HG03159 (cell line): ENCODE results near the gene ZRANB1.

Experiments used
- ATAC-seq: cut with Tn5 transposase; IDR thresholded peaks from one replicate; pipeline ENCODE4 v1.9.1; 2021; ENCODE audit warnings: mild to moderate bottlenecking, moderate library complexity; ENCODE audit not compliant: unreplicated experiment

The ZRANB1 gene

GRCh38 chr10:124918906-124919305 is 23.0 kb upstream of the ZRANB1 start:
- no peak for ATAC-seq

GRCh38 chr10:124921261-124921660 is 20.7 kb upstream of the ZRANB1 start:
- no peak for ATAC-seq

- ATAC-seq: no peak
Measured at GRCh38 chr10:124923684-124924083, 18.2 kb upstream of the ZRANB1 start.

- ATAC-seq: no peak
Measured at GRCh38 chr10:124926548-124926947, 15.4 kb upstream of the ZRANB1 start.

- ATAC-seq: no peak
Measured at GRCh38 chr10:124928087-124928486, 13.8 kb upstream of the ZRANB1 start.

- no peak for ATAC-seq
Measured at GRCh38 chr10:124928545-124928944, 13.4 kb upstream of the ZRANB1 start.

GRCh38 chr10:124935946-124936345 is 6.0 kb upstream of the ZRANB1 start:
- ATAC-seq: no peak

GRCh38 chr10:124936813-124937212 is 5.1 kb upstream of the ZRANB1 start:
- no peak for ATAC-seq

- ATAC-seq: no peak
Measured at GRCh38 chr10:124939290-124939689, 2.6 kb upstream of the ZRANB1 start.

GRCh38 chr10:124942317-124943169 is 620 bp downstream of the ZRANB1 start:
- no peak for ATAC-seq

- no peak for ATAC-seq
Measured at GRCh38 chr10:124943301-124944092, 1.6 kb downstream of the ZRANB1 start.

GRCh38 chr10:124944982-124945381 is 3.1 kb downstream of the ZRANB1 start:
- ATAC-seq: no peak

GRCh38 chr10:124946945-124947344 is 5.0 kb downstream of the ZRANB1 start:
- ATAC-seq: no peak

GRCh38 chr10:124949543-124949942 is 7.6 kb downstream of the ZRANB1 start:
- ATAC-seq: no peak

- no peak for ATAC-seq
Measured at GRCh38 chr10:124952123-124952522, 10.2 kb downstream of the ZRANB1 start.

GRCh38 chr10:124953421-124953820 is 11.5 kb downstream of the ZRANB1 start:
- no peak for ATAC-seq

- ATAC-seq: no peak
Measured at GRCh38 chr10:124955243-124955642, 13.3 kb downstream of the ZRANB1 start.

GRCh38 chr10:124955868-124956267 is 13.9 kb downstream of the ZRANB1 start:
- ATAC-seq: no peak

- ATAC-seq: no peak
Measured at GRCh38 chr10:124956764-124957163, 14.8 kb downstream of the ZRANB1 start.

GRCh38 chr10:124957404-124957947 is 15.6 kb downstream of the ZRANB1 start:
- ATAC-seq: no peak

- ATAC-seq: no peak
Measured at GRCh38 chr10:124959564-124959963, 17.6 kb downstream of the ZRANB1 start.

- ATAC-seq: no peak
Measured at GRCh38 chr10:124961248-124961570, 19.3 kb downstream of the ZRANB1 start.
